MM.1S (cell line): ENCODE results near the gene C15orf40.

ENCODE experiments used
- DNase-seq: peaks from one replicate; pipeline ENCODE4 v3.0.0-alpha.2; 2015
- H2AFZ ChIP-seq: fragments of 300-600 bp; sonication (generic); 2 replicates; pipeline ENCODE4 v1.6.0; 2016; ENCODE audit warnings: antibody characterized with exemption, low read length
- H3F3A ChIP-seq: fragments of 300-600 bp; sonication (generic); 2 replicates; pipeline ENCODE4 v1.6.1; 2016; ENCODE audit warnings: mild to moderate bottlenecking, antibody characterized with exemption, low read length, moderate library complexity, mixed read lengths; ENCODE audit not compliant: insufficient read depth
- H3K27ac ChIP-seq: fragments of 300-600 bp; sonication (generic); 2 replicates; pipeline ENCODE4 v1.5.1; 2016; ENCODE audit warnings: mild to moderate bottlenecking, low read length
- H3K27me3 ChIP-seq: fragments of 300-600 bp; sonication (generic); replicated peaks from 2 replicates; pipeline ENCODE4 v1.6.0; 2016; ENCODE audit warnings: low read length; ENCODE audit not compliant: insufficient read depth
- H3K36me3 ChIP-seq: fragments of 300-600 bp; sonication (generic); replicated peaks from 2 replicates; pipeline ENCODE4 v1.6.1; 2016; ENCODE audit warnings: mild to moderate bottlenecking, low read length, mixed read lengths; ENCODE audit not compliant: insufficient read depth
- H3K4me1 ChIP-seq: fragments of 300-600 bp; sonication (generic); 2 replicates; pipeline ENCODE4 v1.6.1; 2016; ENCODE audit warnings: low read length, mixed read lengths
- H3K4me2 ChIP-seq: fragments of 300-600 bp; sonication (generic); 2 replicates; pipeline ENCODE4 v1.6.0; 2016; ENCODE audit warnings: low read depth, low read length
- H3K4me3 ChIP-seq: fragments of 300-600 bp; sonication (generic); 2 replicates; pipeline ENCODE4 v1.5.1; 2016; ENCODE audit warnings: low read length, mixed read lengths
- H3K79me2 ChIP-seq: fragments of 300-600 bp; sonication (generic); 2 replicates; pipeline ENCODE4 v1.6.1; 2016; ENCODE audit warnings: mixed run types, low read length, mixed read lengths
- H3K9ac ChIP-seq: fragments of 300-600 bp; sonication (generic); 2 replicates; pipeline ENCODE4 v1.6.1; 2016; ENCODE audit warnings: low read length, mixed read lengths
- H3K9me2 ChIP-seq: fragments of 300-600 bp; sonication (generic); replicated peaks from 2 replicates; pipeline ENCODE4 v1.6.1; 2016; ENCODE audit warnings: mild to moderate bottlenecking, low read length, mixed read lengths; ENCODE audit not compliant: insufficient read depth
- H3K9me3 ChIP-seq: fragments of 300-600 bp; sonication (generic); replicated peaks from 2 replicates; pipeline ENCODE4 v1.6.1; 2016; ENCODE audit warnings: mild to moderate bottlenecking, low read length, mixed read lengths; ENCODE audit not compliant: insufficient read depth
- H4K20me1 ChIP-seq: fragments of 300-600 bp; sonication (generic); 2 replicates; pipeline ENCODE4 v1.6.1; 2016; ENCODE audit warnings: mild to moderate bottlenecking, low read length, moderate library complexity, mixed read lengths; ENCODE audit not compliant: insufficient read depth
- CTCF ChIP-seq: fragments of 300-600 bp; sonication (generic); IDR thresholded peaks from 2 replicates; pipeline ENCODE4 v1.5.1; 2016; ENCODE audit warnings: antibody characterized with exemption, low read length, mixed read lengths
- EZH2 ChIP-seq: fragments of 300-600 bp; sonication (generic); optimal IDR thresholded peaks from 2 replicates; pipeline ENCODE3; 2017; ENCODE audit warnings: low read depth, mild to moderate bottlenecking, antibody characterized with exemption, low read length, mixed read lengths
- EZH2phosphoT487 ChIP-seq: fragments of 300-600 bp; sonication (generic); IDR thresholded peaks from 2 replicates; pipeline ENCODE4 v1.6.1; 2018; ENCODE audit warnings: antibody characterized with exemption, low read length

The C15orf40 gene

GRCh38 chr15:82978438-82978837 is 33.0 kb downstream of the C15orf40 start:
- Histone ChIP-seq H3K9me2 (no peaks in the 10 kb centered on the region), H3K4me2 (no peak overlapping the region), H3K79me2 (no peaks in the 10 kb centered on the region), H2AFZ (no peak overlapping the region), H3K9ac (no peak overlapping the region), H3K27ac (no peak overlapping the region), H3K4me3 (no peak overlapping the region), H3F3A (no peaks in the 10 kb centered on the region; the same call in 1 of the 2 replicates), H3K36me3 (no peaks in the 10 kb centered on the region), H3K27me3 (no peaks in the 10 kb centered on the region), H4K20me1 (no peaks in the 10 kb centered on the region), H3K4me1 (peaks cover under 1% of the 10 kb centered on the region), H3K9me3 (no peaks in the 10 kb centered on the region)
- DNase-seq, result no peak
- TF ChIP-seq EZH2 (no peak), EZH2phosphoT487 (no peak), CTCF (no peak)

GRCh38 chr15:82977076-82977475 is 34.4 kb downstream of the C15orf40 start:
- no peaks in the 10 kb centered on the region for H3K79me2 ChIP-seq
- no peaks in the 10 kb centered on the region for H4K20me1 ChIP-seq
- TF ChIP-seq EZH2phosphoT487 (no peak), EZH2 (no peak), CTCF (no peak)
- no peak overlapping the region for H3K9ac ChIP-seq
- H3F3A ChIP-seq, result peaks cover 5% of the 10 kb centered on the region; the same call in 1 of the 2 replicates
- no peak for DNase-seq
- H3K9me2 ChIP-seq, result no peaks in the 10 kb centered on the region
- no peak overlapping the region for H2AFZ ChIP-seq
- peaks cover 11% of the 10 kb centered on the region for H3K4me1 ChIP-seq
- no peaks in the 10 kb centered on the region for H3K36me3 ChIP-seq
- no peak overlapping the region for H3K4me2 ChIP-seq
- H3K4me3 ChIP-seq, result no peak overlapping the region
- no peaks in the 10 kb centered on the region for H3K27me3 ChIP-seq
- no peak overlapping the region for H3K27ac ChIP-seq
- H3K9me3 ChIP-seq, result no peaks in the 10 kb centered on the region

- Histone ChIP-seq H3K79me2 (no peaks in the 10 kb centered on the region), H3K27me3 (no peaks in the 10 kb centered on the region), H3K4me2 (no peak overlapping the region), H3K9me3 (no peaks in the 10 kb centered on the region), H3K4me1 (peaks cover 11% of the 10 kb centered on the region), H3K4me3 (no peak overlapping the region), H3K9me2 (no peaks in the 10 kb centered on the region), H3K27ac (0 out of 2 replicates have a peak overlapping the region, but pooled peaks have one; percentile 8), H4K20me1 (no peaks in the 10 kb centered on the region), H3K36me3 (no peaks in the 10 kb centered on the region), H3K9ac (no peak overlapping the region), H2AFZ (no peak overlapping the region), H3F3A (peaks cover 5% of the 10 kb centered on the region; the same call in 1 of the 2 replicates)
- DNase-seq, result peak; percentile 48
- TF ChIP-seq EZH2, result no peak
- no peak for TF ChIP-seq CTCF
- no peak for TF ChIP-seq EZH2phosphoT487
These were observed 38.4 kb downstream of the C15orf40 start for GRCh38 chr15:82972990-82973389.
